Measurements from ENCODE around the gene NDUFB8. TPM values are rescaled to one million over a fixed set of nuclear protein-coding genes. Genes with fewer than 3 reads are reported as not detected.

The NDUFB8 gene
- total and polyA plus RNA-seq, 2 donors (not counting 3 experiments of a cell fraction or from before 2014, with no cell fraction given): 193 to 526 TPM

- no peak for DNase-seq (ENCODE audit: low read depth, low spot score)
- dilution Hi-C loops (cut with MboI; ENCODE audit: extremely low pct_ligation_motif_present, low sequenced_read_pairs): no loop called here
- Histone ChIP-seq H2AFZ (ENCODE audit: low read depth, low read length) (no peak overlapping the region), H3K4me2 (ENCODE audit: insufficient read depth, low read length) (no peak overlapping the region), H3K27ac (ENCODE audit: insufficient read depth, low read depth, low read length) (no peak overlapping the region), H3K79me2 (ENCODE audit: control insufficient read depth, insufficient read depth, low read length) (no peaks in the 10 kb centered on the region), H3K4me3 (replicated peaks in 1 of 3; ENCODE audit: insufficient read depth in 1 of 3, low read depth in 1 of 3, low read length in 3 of 3) (no peak overlapping the region), H3K9ac (replicated peaks; ENCODE audit: extremely low read depth, insufficient read depth, low read length) (no peak overlapping the region), H4K20me1 (replicated peaks; ENCODE audit: control insufficient read depth, extremely low read depth, insufficient read depth, low read length) (no peaks in the 10 kb centered on the region), H3K9me1 (replicated peaks; ENCODE audit: control insufficient read depth, extremely low read depth, insufficient read depth, low read length) (no peaks in the 10 kb centered on the region), H3K4me1 (ENCODE audit: control insufficient read depth, extremely low read depth, insufficient read depth, low read length) (no peaks in the 10 kb centered on the region), H3K27me3 (ENCODE audit: control insufficient read depth in 2 of 2, insufficient read depth in 2 of 2, low read length in 2 of 2) (peaks cover 41 to 44% of the 10 kb centered on the region in 2 experiments), H3K9me3 (replicated peaks; ENCODE audit: control insufficient read depth, insufficient read depth, low read length) (no peaks in the 10 kb centered on the region), H3K36me3 (ENCODE audit: control insufficient read depth in 2 of 2, extremely low read depth in 1 of 2, insufficient read depth in 2 of 2, low read length in 2 of 2) (no peaks in the 10 kb centered on the region)
- POLR2A ChIA-PET: no interaction called here
- BruUV-seq (replicated peaks): no TSS peak
- CTCF ChIA-PET: no interaction called here
- intact Hi-C loops (cut with micrococcal nuclease): no loop called here
- no peak for TF ChIP-seq MAX (IDR thresholded peaks at IDR 0.05; ENCODE audit: insufficient read depth, insufficient read length)
- TF ChIP-seq JUN (IDR thresholded peaks at IDR 0.05; ENCODE audit: borderline replicate concordance, insufficient read depth, insufficient read length, low read depth): no peak
- no peak for TF ChIP-seq MYC (IDR thresholded peaks at IDR 0.05; ENCODE audit: low read depth, low read length)
- TF ChIP-seq CTCF (IDR thresholded peaks at IDR 0.05; ENCODE audit: extremely low read depth in 1 of 2, insufficient read depth in 1 of 2, low read depth in 1 of 2, low read length in 2 of 2): no peak
- TF ChIP-seq GATA2 (IDR thresholded peaks at IDR 0.05; ENCODE audit: insufficient read depth, insufficient read length, low read depth, low read length): no peak
- no peak for TF ChIP-seq POLR2AphosphoS5 (IDR thresholded peaks at IDR 0.05; ENCODE audit: insufficient read depth, low read depth, low read length)
- no peak for TF ChIP-seq POLR2A (IDR thresholded peaks at IDR 0.05; ENCODE audit: low read depth, low read length)
- no peak for TF ChIP-seq EZH2 (IDR thresholded peaks at IDR 0.05; ENCODE audit: borderline replicate concordance, low read depth, low read length, severe bottlenecking)
- TF ChIP-seq FOS (IDR thresholded peaks at IDR 0.05; ENCODE audit: borderline replicate concordance, insufficient read depth, low read length): no peak
- FAIRE-seq: no peak
Observed at GRCh38 chr10:100571084-100571856, 41.6 kb upstream of the NDUFB8 start.
